A673 (cell line): ENCODE measurements around the gene CLEC16A. TPM values are rescaled to one million over a fixed set of nuclear protein-coding genes. Genes with fewer than 3 reads are reported as not detected.

Experiments used
- BruUV-seq: library from RNA; stranded (reverse); fragments of 400-500 nt; replicated peaks from 2 replicates; lab custom pipeline; 2021; lab: Mats Ljungman, UMichigan
- CTCF ChIA-PET: fragments of 300-600 bp; sonication (Branson Sonifier 250); formaldehyde crosslinking; loops from one replicate; lab custom pipeline; 2022; ENCODE audit warnings: antibody characterized with exemption; lab: Charles Lee
- POLR2A ChIA-PET: fragments of 300-600 bp; sonication (Branson Sonifier 250); formaldehyde crosslinking; loops from one replicate; lab custom pipeline; 2022; ENCODE audit warnings: antibody characterized with exemption; ENCODE audit not compliant: low non-redundant PET; lab: Charles Lee
- DNase-seq: peaks from one replicate; pipeline ENCODE4 v3.0.0-alpha.2; 2015; ENCODE audit warnings: low spot score
- H3K27ac ChIP-seq: fragments of 200-600 bp; sonication (generic); 2 replicates; pipeline ENCODE4 v1.5.1; 2016; ENCODE audit warnings: mixed run types, low read depth, mild to moderate bottlenecking, mixed read lengths, antibody characterized with exemption, low read length; ENCODE audit not compliant: poor library complexity, severe bottlenecking
- H3K27me3 ChIP-seq: fragments of 200-600 bp; sonication (generic); replicated peaks from 2 replicates; pipeline ENCODE4 v1.6.1; 2017; ENCODE audit warnings: mixed run types, low read depth, mild to moderate bottlenecking, mixed read lengths, antibody characterized with exemption, low read length; ENCODE audit not compliant: insufficient read depth, poor library complexity
- H3K36me3 ChIP-seq: fragments of 200-600 bp; sonication (generic); 2 replicates; pipeline ENCODE4 v1.6.1; 2016; ENCODE audit warnings: mixed run types, mild to moderate bottlenecking, mixed read lengths, antibody characterized with exemption, low read length; ENCODE audit not compliant: insufficient read depth, poor library complexity, severe bottlenecking
- H3K4me1 ChIP-seq: fragments of 200-600 bp; sonication (generic); 2 replicates; pipeline ENCODE4 v1.6.1; 2017; ENCODE audit warnings: mixed run types, mild to moderate bottlenecking, mixed read lengths, antibody characterized with exemption, low read length; ENCODE audit not compliant: insufficient read depth, poor library complexity, severe bottlenecking
- H3K4me3 ChIP-seq: fragments of 200-600 bp; sonication (generic); 2 replicates; pipeline ENCODE4 v1.5.1; 2016; ENCODE audit warnings: low read depth, mixed run types, mild to moderate bottlenecking, mixed read lengths, low read length; ENCODE audit not compliant: poor library complexity, severe bottlenecking
- H3K9me3 ChIP-seq: fragments of 200-600 bp; sonication (generic); 2 replicates; pipeline ENCODE4 v1.6.1; 2016; ENCODE audit warnings: mixed run types, low read depth, mild to moderate bottlenecking, mixed read lengths, antibody characterized with exemption, low read length; ENCODE audit not compliant: poor library complexity, severe bottlenecking
- CTCF ChIP-seq: fragments of 300-800, 200-600 bp; sonication (generic); conservative IDR thresholded peaks from 2 replicates; pipeline ENCODE4 v1.5.1; 2017; ENCODE audit warnings: low read depth, mild to moderate bottlenecking, antibody characterized with exemption, low read length, moderate library complexity, mixed read lengths
- EZH2 ChIP-seq: fragments of 200-600 bp; sonication (generic); IDR thresholded peaks from 2 replicates; pipeline ENCODE4 v1.6.1; 2017; ENCODE audit warnings: borderline replicate concordance, low read depth, mild to moderate bottlenecking, mixed read lengths, antibody characterized with exemption, low read length; ENCODE audit not compliant: poor library complexity, severe bottlenecking
- intact Hi-C: fragments of 100-400 bp; cut with micrococcal nuclease; formaldehyde crosslinking; loops from one replicate; pipeline ENCODE4 v1.10.0; 2022; ENCODE audit not compliant: unreplicated experiment
- total RNA-seq: library from RNA; stranded (reverse); gene quantifications from 2 replicates; pipeline ENCODE4 v1.2.3, GENCODE V29; 2021

CLEC16A gene
- total RNA-seq, 1 experiment from 2014 or later = 23.4 TPM

- intact Hi-C loops = no loop called here
- Histone ChIP-seq H3K9me3 (no peaks in the 10 kb centered on the region), H3K27me3 (no peaks in the 10 kb centered on the region), H3K36me3 (no peaks in the 10 kb centered on the region), H3K4me3 (no peak overlapping the region), H3K27ac (no peak overlapping the region), H3K4me1 (peaks cover 2% of the 10 kb centered on the region)
- no peak for DNase-seq
- ChIA-PET CTCF (no interaction called here), POLR2A (no interaction called here)
- BruUV-seq = no TSS peak
- TF ChIP-seq CTCF = no peak
- no peak for TF ChIP-seq EZH2
Measured at GRCh38 chr16:11073407-11073999, 129.1 kb downstream of the CLEC16A start.

GRCh38 chr16:11074131-11074530, 129.8 kb downstream of the CLEC16A start:
- no peak overlapping the region for H3K27ac ChIP-seq
- no TSS peak for BruUV-seq
- H3K9me3 ChIP-seq = no peaks in the 10 kb centered on the region
- no peak overlapping the region for H3K4me3 ChIP-seq
- ChIA-PET POLR2A (no interaction called here), CTCF (no interaction called here)
- no peaks in the 10 kb centered on the region for H3K36me3 ChIP-seq
- H3K4me1 ChIP-seq = peaks cover 9% of the 10 kb centered on the region
- TF ChIP-seq CTCF = no peak
- no peak for TF ChIP-seq EZH2
- DNase-seq = no peak
- H3K27me3 ChIP-seq = no peaks in the 10 kb centered on the region
- intact Hi-C loops = no loop called here

GRCh38 chr16:11075163-11075562, 130.8 kb downstream of the CLEC16A start:
- ChIA-PET POLR2A (no interaction called here), CTCF (no interaction called here)
- peaks cover 19% of the 10 kb centered on the region for H3K4me1 ChIP-seq
- no TSS peak for BruUV-seq
- H3K27me3 ChIP-seq = no peaks in the 10 kb centered on the region
- no peak for TF ChIP-seq CTCF
- no peak for TF ChIP-seq EZH2
- no peaks in the 10 kb centered on the region for H3K36me3 ChIP-seq
- no peaks in the 10 kb centered on the region for H3K9me3 ChIP-seq
- DNase-seq = no peak
- H3K4me3 ChIP-seq = no peak overlapping the region
- H3K27ac ChIP-seq = no peak overlapping the region
- intact Hi-C loops = no loop called here
